Type B pancreatic cell (in vitro differentiated cells): ENCODE measurements around the gene C16orf89. TPM values are rescaled to one million over a fixed set of nuclear protein-coding genes. Genes with fewer than 3 reads are reported as not detected.

Source experiments
- DNase-seq: peaks from one replicate; pipeline ENCODE4 v3.0.0; 2021; ENCODE audit warnings: mixed read lengths; ENCODE audit not compliant: unreplicated experiment; ENCODE audit errors: extremely low spot score
- H3K27ac Mint-ChIP-seq: 2 replicates; pipeline ENCODE4 v1.8.0; 2021; ENCODE audit warnings: mild to moderate bottlenecking, mixed read lengths
- H3K27me3 Mint-ChIP-seq: 2 replicates; pipeline ENCODE4 v1.8.0; 2021; ENCODE audit warnings: mixed read lengths
- H3K36me3 Mint-ChIP-seq: 2 replicates; pipeline ENCODE4 v1.8.0; 2021; ENCODE audit warnings: mixed read lengths
- H3K4me1 Mint-ChIP-seq: one replicate; pipeline ENCODE4 v1.8.0; 2021; ENCODE audit warnings: mixed read lengths; ENCODE audit not compliant: unreplicated experiment
- H3K4me3 Mint-ChIP-seq: 2 replicates; pipeline ENCODE4 v1.8.0; 2021; ENCODE audit warnings: mild to moderate bottlenecking, mixed read lengths
- H3K9me3 Mint-ChIP-seq: 2 replicates; pipeline ENCODE4 v1.8.0; 2021; ENCODE audit warnings: mixed read lengths
- CTCF ChIP-seq: fragments of 200-600 bp; sonication (generic); conservative IDR thresholded peaks from 2 replicates; pipeline ENCODE4 v1.5.0; 2021; ENCODE audit warnings: antibody characterized with exemption, mild to moderate bottlenecking
- total RNA-seq: library from RNA; stranded (reverse); gene quantifications from 2 replicates; pipeline ENCODE4 v1.2.1, GENCODE V29; 2021; ENCODE audit warnings: low replicate concordance

The C16orf89 gene
- total RNA-seq, 1 donor from 2014 or later = 0.75 TPM

- Mint-ChIP-seq H3K9me3 (no peaks in the 10 kb centered on the region), H3K4me1 (no peaks in the 10 kb centered on the region), H3K36me3 (no peaks in the 10 kb centered on the region), H3K4me3 (no peak overlapping the region), H3K27ac (no peak overlapping the region), H3K27me3 (peaks cover 11% of the 10 kb centered on the region)
- DNase-seq = no peak
- TF ChIP-seq CTCF = no peak
Measured at GRCh38 chr16:5016967-5017677, 48.6 kb downstream of the C16orf89 start.

- DNase-seq = no peak
- Mint-ChIP-seq H3K27me3 (peaks cover 18% of the 10 kb centered on the region), H3K4me3 (no peak overlapping the region), H3K36me3 (no peaks in the 10 kb centered on the region), H3K27ac (no peak overlapping the region), H3K4me1 (no peaks in the 10 kb centered on the region), H3K9me3 (no peaks in the 10 kb centered on the region)
- TF ChIP-seq CTCF = no peak
Measured at GRCh38 chr16:5015887-5016286, 49.9 kb downstream of the C16orf89 start.

GRCh38 chr16:5015351-5015750 lies 50.4 kb downstream of the C16orf89 start:
- Mint-ChIP-seq H3K9me3 (no peaks in the 10 kb centered on the region), H3K27me3 (peaks cover 22% of the 10 kb centered on the region), H3K36me3 (no peaks in the 10 kb centered on the region), H3K27ac (no peak overlapping the region), H3K4me1 (no peaks in the 10 kb centered on the region), H3K4me3 (no peak overlapping the region)
- no peak for TF ChIP-seq CTCF
- DNase-seq = no peak

GRCh38 chr16:5012887-5013286 lies 52.9 kb downstream of the C16orf89 start:
- Mint-ChIP-seq H3K9me3 (no peaks in the 10 kb centered on the region), H3K27me3 (peaks cover 29% of the 10 kb centered on the region), H3K27ac (no peak overlapping the region)

GRCh38 chr16:5011637-5012036 lies 54.1 kb downstream of the C16orf89 start:
- H3K36me3 Mint-ChIP-seq = no peaks in the 10 kb centered on the region
- H3K4me3 Mint-ChIP-seq = no peak overlapping the region
- H3K4me1 Mint-ChIP-seq = no peaks in the 10 kb centered on the region
- no peak for DNase-seq
- H3K9me3 Mint-ChIP-seq = no peaks in the 10 kb centered on the region
- peaks cover 27% of the 10 kb centered on the region for H3K27me3 Mint-ChIP-seq
- H3K27ac Mint-ChIP-seq = no peak overlapping the region
- no peak for TF ChIP-seq CTCF

More at GRCh38 chr16:5012887-5013286, 52.9 kb downstream of the C16orf89 start:
- DNase-seq = no peak
- Mint-ChIP-seq H3K36me3 (no peaks in the 10 kb centered on the region), H3K4me1 (no peaks in the 10 kb centered on the region), H3K4me3 (no peak overlapping the region)
- no peak for TF ChIP-seq CTCF
